Esophagus muscularis mucosa (tissue), 4 donors: ENCODE measurements around the gene NIPSNAP2.

Experiments
- EP300 ChIP-seq: sonication (generic); formaldehyde crosslinking; IDR thresholded peaks from one replicate; pipeline ENCODE4 v1.6.1; 2017; ENCODE audit warnings: antibody characterized with exemption
- POLR2AphosphoS5 ChIP-seq, 2 donors: sonication (generic); formaldehyde crosslinking; IDR thresholded peaks; one replicate each; pipeline ENCODE4 v1.6.1; 2017; ENCODE audit warnings: antibody characterized with exemption in 2 of 2
- TF ChIP-seq, protein P1 (sequence below), 3 experiments: fragments of 200-600 bp in 2 of 3; fragments of 450-650 bp in 1 of 3; sonication (generic) in 2 of 3; IDR thresholded peaks; one replicate each; pipeline ENCODE4 v1.5.1; 2017 to 2019; ENCODE audit warnings: antibody characterized with exemption in 3 of 3, mild to moderate bottlenecking in 2 of 3, moderate library complexity in 1 of 3

DNA sequence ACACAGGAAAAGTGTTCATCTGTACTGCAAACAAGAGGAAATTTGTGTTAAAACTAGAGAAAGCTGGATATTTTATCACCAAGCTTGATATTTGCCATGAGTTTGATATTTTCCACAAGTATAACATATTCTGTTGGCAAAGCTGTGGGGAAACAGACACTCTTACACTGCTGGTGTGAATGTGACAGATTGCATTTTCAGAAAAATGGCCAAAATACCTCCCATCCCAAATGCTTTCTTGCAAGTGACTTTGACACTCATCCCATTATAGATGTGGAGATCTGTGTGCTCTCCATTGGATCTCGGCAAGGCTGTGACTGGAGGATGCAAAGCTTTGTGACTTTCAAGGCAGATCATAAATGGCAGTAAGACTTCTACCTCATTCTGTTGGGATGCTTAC is 46.6 kb upstream of the NIPSNAP2 start:
- no peak for TF ChIP-seq EP300
- no peak for TF ChIP-seq POLR2AphosphoS5 (IDR thresholded peaks at IDR 0.05)
- TF ChIP-seq, protein P1, sequence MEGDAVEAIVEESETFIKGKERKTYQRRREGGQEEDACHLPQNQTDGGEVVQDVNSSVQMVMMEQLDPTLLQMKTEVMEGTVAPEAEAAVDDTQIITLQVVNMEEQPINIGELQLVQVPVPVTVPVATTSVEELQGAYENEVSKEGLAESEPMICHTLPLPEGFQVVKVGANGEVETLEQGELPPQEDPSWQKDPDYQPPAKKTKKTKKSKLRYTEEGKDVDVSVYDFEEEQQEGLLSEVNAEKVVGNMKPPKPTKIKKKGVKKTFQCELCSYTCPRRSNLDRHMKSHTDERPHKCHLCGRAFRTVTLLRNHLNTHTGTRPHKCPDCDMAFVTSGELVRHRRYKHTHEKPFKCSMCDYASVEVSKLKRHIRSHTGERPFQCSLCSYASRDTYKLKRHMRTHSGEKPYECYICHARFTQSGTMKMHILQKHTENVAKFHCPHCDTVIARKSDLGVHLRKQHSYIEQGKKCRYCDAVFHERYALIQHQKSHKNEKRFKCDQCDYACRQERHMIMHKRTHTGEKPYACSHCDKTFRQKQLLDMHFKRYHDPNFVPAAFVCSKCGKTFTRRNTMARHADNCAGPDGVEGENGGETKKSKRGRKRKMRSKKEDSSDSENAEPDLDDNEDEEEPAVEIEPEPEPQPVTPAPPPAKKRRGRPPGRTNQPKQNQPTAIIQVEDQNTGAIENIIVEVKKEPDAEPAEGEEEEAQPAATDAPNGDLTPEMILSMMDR (IDR thresholded peaks at IDR 0.05), result no peak
